Breast epithelium (tissue), 4 donors: Measurements from ENCODE around the gene TRAPPC6A. TPM values are rescaled to one million over a fixed set of nuclear protein-coding genes. Genes with fewer than 3 reads are reported as not detected.
A peak's percentile ranks its signal among the peaks of the same experiment; 100 is the strongest.

ENCODE experiments used
- DNase-seq, 2 donors: peaks; one replicate each; pipeline ENCODE4 v3.0.0-alpha.2; 2019; ENCODE audit warnings: low spot score in 2 of 2
- H3K27ac ChIP-seq, 2 donors: fragments of 200-600 bp; sonication (generic) in 1 of 2; one replicate each; pipeline ENCODE4 v1.5.1; 2016 to 2019; ENCODE audit warnings: mild to moderate bottlenecking in 1 of 2
- H3K27me3 ChIP-seq, 2 donors: fragments of 200-600 bp; sonication (generic) in 1 of 2; one replicate each; pipeline versions ENCODE4 v1.5.1 to v1.6.0; 2017 to 2019; ENCODE audit warnings: control low read depth in 1 of 2, mild to moderate bottlenecking in 1 of 2
- H3K36me3 ChIP-seq: fragments of 200-600 bp; one replicate; pipeline ENCODE4 v1.5.1; 2019
- H3K4me1 ChIP-seq, 2 donors: fragments of 200-600 bp; sonication (generic); one replicate each; pipeline ENCODE4 v1.5.1; 2016 to 2019; ENCODE audit warnings: control low read depth in 1 of 2
- H3K4me3 ChIP-seq, 3 donors: fragments of 200-600 bp; sonication (generic); 1 replicate in 2 of 3; 2 replicates in 1 of 3; pipeline ENCODE4 v1.5.1; 2016 to 2019; ENCODE audit warnings: mild to moderate bottlenecking in 3 of 3, moderate library complexity in 2 of 3
- H3K9me3 ChIP-seq, 2 donors: fragments of 200-600 bp; sonication (generic) in 1 of 2; one replicate each; pipeline ENCODE4 v1.5.1; 2016 to 2019; ENCODE audit warnings: control low read depth in 1 of 2
- POLR2A ChIP-seq: fragments of 450-650 bp; IDR thresholded peaks from one replicate; pipeline ENCODE4 v1.6.1; 2016; ENCODE audit warnings: antibody characterized with exemption, mild to moderate bottlenecking, moderate library complexity
- POLR2AphosphoS5 ChIP-seq, 3 donors: sonication (generic); formaldehyde crosslinking; IDR thresholded peaks; one replicate each; pipeline ENCODE4 v1.6.1; 2017; ENCODE audit warnings: antibody characterized with exemption in 3 of 3
- intact Hi-C: fragments of 100-400 bp; cut with DNase I; formaldehyde crosslinking; loops from one replicate; pipeline ENCODE4 v1.15.1; 2023; ENCODE audit warnings: low total_unique reads
- total RNA-seq, 3 donors: library from RNA; depleted of rRNA; stranded (reverse); fragments of >200 nt; gene quantifications; one replicate each; pipeline ENCODE4 v1.1.0, GENCODE V29; 2016
- TF ChIP-seq, protein P1 (sequence below), 3 donors: fragments of 450-650 bp; IDR thresholded peaks; one replicate each; pipeline ENCODE4 v1.5.1; 2016 to 2017; ENCODE audit warnings: antibody characterized with exemption in 3 of 3, mild to moderate bottlenecking in 3 of 3, moderate library complexity in 3 of 3

The TRAPPC6A gene
- total RNA-seq, 3 donors from 2014 or later, result 29.5 to 54.4 (median 34.7) TPM

DNA sequence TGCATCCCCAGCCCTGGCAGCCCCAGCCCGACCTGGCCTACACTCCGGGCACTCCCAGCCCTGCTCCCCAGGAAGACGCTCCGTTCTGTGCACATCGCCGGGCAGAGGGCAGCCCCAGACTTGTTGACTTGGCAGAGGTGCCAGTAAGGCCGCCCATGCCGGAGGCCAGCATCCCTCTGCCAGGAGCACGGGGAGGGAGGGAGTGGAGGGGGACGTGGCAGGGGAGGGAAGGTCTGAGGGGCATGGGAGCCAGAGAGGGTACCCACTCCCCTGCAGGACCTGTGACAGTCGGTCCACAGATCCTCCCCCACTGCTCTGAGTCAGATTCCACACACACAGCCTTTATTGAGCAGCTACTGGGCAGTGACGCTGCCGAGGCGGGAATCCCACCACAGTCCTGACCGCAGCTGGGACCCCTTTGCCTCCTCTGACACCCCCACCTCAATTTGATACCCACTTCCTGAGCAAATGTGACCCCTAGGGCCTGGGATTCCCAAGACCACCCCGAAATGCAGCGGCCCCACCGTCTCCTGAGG, 15.4 kb downstream of the TRAPPC6A start:
- TF ChIP-seq, protein P1, sequence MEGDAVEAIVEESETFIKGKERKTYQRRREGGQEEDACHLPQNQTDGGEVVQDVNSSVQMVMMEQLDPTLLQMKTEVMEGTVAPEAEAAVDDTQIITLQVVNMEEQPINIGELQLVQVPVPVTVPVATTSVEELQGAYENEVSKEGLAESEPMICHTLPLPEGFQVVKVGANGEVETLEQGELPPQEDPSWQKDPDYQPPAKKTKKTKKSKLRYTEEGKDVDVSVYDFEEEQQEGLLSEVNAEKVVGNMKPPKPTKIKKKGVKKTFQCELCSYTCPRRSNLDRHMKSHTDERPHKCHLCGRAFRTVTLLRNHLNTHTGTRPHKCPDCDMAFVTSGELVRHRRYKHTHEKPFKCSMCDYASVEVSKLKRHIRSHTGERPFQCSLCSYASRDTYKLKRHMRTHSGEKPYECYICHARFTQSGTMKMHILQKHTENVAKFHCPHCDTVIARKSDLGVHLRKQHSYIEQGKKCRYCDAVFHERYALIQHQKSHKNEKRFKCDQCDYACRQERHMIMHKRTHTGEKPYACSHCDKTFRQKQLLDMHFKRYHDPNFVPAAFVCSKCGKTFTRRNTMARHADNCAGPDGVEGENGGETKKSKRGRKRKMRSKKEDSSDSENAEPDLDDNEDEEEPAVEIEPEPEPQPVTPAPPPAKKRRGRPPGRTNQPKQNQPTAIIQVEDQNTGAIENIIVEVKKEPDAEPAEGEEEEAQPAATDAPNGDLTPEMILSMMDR (IDR thresholded peaks at IDR 0.05), result no peak
- TF ChIP-seq POLR2A (no peak), POLR2AphosphoS5 (IDR thresholded peaks at IDR 0.05) (no peak)
- peak; percentile 67 to 74 for DNase-seq
- no peaks in the 10 kb centered on the region for H3K36me3 ChIP-seq
- peaks cover 11 to 16% of the 10 kb centered on the region in 2 donors for H3K4me1 ChIP-seq
- intact Hi-C loops, result no loop called here
- H3K27ac ChIP-seq, result peak overlapping the region; percentile 50 to 51
- peaks cover 0 to 7% of the 10 kb centered on the region in 2 donors for H3K27me3 ChIP-seq
- peak overlapping the region in 2 of 3 donors; percentile 37 to 47 for H3K4me3 ChIP-seq
- H3K9me3 ChIP-seq, result no peaks in the 10 kb centered on the region

DNA sequence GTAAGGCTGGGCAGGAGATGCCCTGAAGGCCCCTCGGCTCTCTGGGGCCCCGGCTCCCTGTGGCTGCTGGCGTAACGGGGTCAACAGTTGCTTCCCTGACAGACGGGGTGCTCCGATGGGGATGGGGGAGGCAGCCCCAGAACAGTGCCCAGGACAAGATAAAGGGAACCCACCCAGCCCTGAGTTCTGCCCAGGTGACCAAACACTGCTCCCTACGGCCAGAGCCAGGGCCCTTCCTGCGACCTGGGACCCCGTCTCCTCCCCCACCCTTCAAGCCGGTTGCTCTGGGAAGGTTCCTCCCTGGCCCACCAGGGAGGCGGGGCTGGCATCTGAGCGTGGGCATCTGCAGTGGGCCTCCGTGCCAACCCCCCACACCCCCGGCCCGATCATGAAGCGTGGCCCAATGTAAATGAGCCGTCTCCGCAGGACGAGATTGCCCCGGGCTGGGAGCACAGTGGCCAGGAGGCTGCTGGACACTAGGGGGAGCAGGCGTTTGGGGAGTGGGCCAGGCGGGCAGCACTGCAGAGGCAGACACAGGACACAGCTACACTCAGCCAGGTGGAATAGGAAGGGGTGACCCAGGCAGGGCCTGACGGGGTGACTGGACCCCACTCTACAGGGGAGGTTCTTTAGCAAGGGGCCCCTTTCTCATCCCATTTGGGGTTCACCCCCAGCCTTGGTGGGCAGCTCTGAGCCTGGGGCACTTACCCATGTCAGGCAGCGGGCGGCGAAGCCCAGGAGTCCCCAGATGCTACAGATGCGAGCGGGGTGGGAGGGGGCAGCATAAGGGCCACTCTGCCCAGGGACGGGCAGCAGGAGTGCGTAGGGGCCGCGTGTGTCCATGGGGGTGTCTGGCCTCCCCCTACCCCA, 16.1 kb downstream of the TRAPPC6A start:
- Histone ChIP-seq H3K27me3 (peaks cover 0 to 7% of the 10 kb centered on the region in 2 donors), H3K27ac (peak overlapping the region; percentile 50 to 51), H3K4me1 (peaks cover 11 to 16% of the 10 kb centered on the region in 2 donors), H3K36me3 (no peaks in the 10 kb centered on the region), H3K9me3 (no peaks in the 10 kb centered on the region), H3K4me3 (peak overlapping the region in 2 of 3 donors; percentile 37 to 47)
- no peak for DNase-seq
- intact Hi-C loops, result no loop called here
- TF ChIP-seq, protein P1 (IDR thresholded peaks at IDR 0.05), result peak in 2 of 3 donors; percentile 24 to 38
- no peak for TF ChIP-seq POLR2A

DNA sequence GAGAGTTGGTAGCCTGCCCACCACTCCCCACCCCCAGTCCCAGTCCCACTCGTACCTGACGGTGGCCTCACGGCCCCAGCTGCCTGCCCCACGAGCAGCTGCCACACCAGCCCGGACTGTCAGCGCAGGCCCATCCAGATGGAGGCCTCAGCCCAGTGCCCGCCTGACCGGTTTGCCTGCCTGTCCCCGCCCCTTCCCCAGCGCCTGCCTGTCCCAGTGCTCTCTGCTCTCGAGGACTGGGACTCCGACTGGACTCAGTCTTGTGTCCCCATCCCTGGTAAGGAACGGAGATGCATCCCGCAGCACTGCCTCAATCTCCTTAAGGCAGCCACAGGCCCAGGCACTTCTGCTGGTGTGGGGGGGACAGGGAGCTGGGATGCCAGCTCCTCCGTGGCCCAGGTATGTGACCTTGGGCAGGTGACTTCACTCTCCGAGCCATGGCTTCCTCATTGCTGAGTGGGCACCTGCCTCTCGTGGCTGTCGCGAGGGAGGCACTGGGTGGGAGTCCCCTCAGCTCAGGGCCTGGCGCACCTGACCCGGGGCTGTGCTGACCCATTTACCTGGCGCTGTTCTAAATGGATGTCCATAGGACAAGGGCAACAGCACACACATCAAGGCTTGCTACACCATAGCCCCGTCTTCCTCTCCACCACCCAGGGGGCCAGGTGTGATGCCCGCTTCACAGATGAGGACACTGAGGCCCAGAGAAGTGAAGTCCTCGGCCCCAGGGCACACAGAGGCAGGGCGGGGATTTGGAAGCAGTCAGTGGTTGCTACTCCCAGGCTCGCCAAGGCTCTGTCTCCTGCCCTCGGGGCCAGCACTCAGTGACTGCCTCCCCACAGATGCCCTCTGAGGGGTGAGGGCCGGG, 16.9 kb downstream of the TRAPPC6A start, which contains the start of gene NKPD1:
Gene NKPD1 (minus strand): TSS at position 113 of the 868 bp plus-strand sequence. CDS start 832 bp downstream, outside the sequence.
- TF ChIP-seq POLR2A, result no peak
- TF ChIP-seq, protein P1 (IDR thresholded peaks at IDR 0.05), result no peak
- TF ChIP-seq POLR2AphosphoS5 (IDR thresholded peaks at IDR 0.05), result no peak
- H3K4me3 ChIP-seq, result peak within 1 kb of the TSS in 2 of 3 donors; percentile 37 to 47
- peak; percentile 72 to 86 for DNase-seq

DNA sequence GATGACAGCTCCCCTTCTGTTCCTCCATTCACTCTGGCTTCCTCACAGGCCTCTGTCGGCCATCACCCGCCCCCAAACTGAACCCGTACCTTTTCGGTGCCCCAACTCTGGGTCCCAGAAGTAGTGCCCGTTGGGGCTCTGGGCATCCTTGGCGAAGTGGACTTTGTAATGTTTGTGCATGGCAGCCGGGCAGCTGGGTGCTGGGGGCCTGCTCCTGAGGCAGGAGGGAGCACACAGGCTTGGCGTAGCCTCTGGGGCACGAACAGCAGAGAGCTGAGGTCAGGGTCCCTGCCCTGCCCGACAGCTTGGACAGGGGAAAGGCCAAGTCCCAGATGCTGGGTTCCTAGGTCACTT, 18.1 kb downstream of the TRAPPC6A start:
- Histone ChIP-seq H3K27me3 (peaks cover 0 to 7% of the 10 kb centered on the region in 2 donors), H3K4me3 (no peak overlapping the region), H3K27ac (no peak overlapping the region), H3K4me1 (peaks cover 11 to 16% of the 10 kb centered on the region in 2 donors), H3K9me3 (no peaks in the 10 kb centered on the region), H3K36me3 (no peaks in the 10 kb centered on the region)
- no peak for DNase-seq
- intact Hi-C loops, result no loop called here
- TF ChIP-seq POLR2AphosphoS5 (IDR thresholded peaks at IDR 0.05) (no peak), POLR2A (no peak)
- TF ChIP-seq, protein P1 (IDR thresholded peaks at IDR 0.05), result no peak

More for the DNA sequence above, 16.9 kb downstream of the TRAPPC6A start, which contains the start of gene NKPD1:
- H3K27ac ChIP-seq, result peak within 1 kb of the TSS; percentile 50 to 51
- no peaks in the 10 kb centered on the region for H3K9me3 ChIP-seq
- peaks cover 11 to 16% of the 10 kb centered on the region in 2 donors for H3K4me1 ChIP-seq
- peaks cover 0 to 7% of the 10 kb centered on the region in 2 donors for H3K27me3 ChIP-seq
- H3K36me3 ChIP-seq, result no peaks in the 10 kb centered on the region
- intact Hi-C loops, result no loop called here
